AG04450 (cell line): Measurements from ENCODE around the gene MIAT. TPM values are rescaled to one million over a fixed set of nuclear protein-coding genes. Genes with fewer than 3 reads are reported as not detected.
A peak's percentile ranks its signal among the peaks of the same experiment; 100 is the strongest.

ENCODE experiments used
- CTCF ChIA-PET: fragments of 300-600, 350-600 bp; formaldehyde crosslinking; extraction: SDS; loops from one replicate; lab custom pipeline; 2022; ENCODE audit warnings: antibody characterized with exemption, inconsistent platforms; lab: Charles Lee
- POLR2A ChIA-PET: fragments of 350-600 bp; formaldehyde crosslinking; extraction: SDS; loops from one replicate; lab custom pipeline; 2021; ENCODE audit warnings: antibody characterized with exemption, inconsistent platforms; lab: Yijun Ruan, JAX
- DNase-seq: peaks from one replicate; pipeline ENCODE4 v3.0.0-alpha.2; 2011; ENCODE audit warnings: low read depth, low spot score
- H3K27ac ChIP-seq: one replicate; pipeline ENCODE4 v1.5.1; 2012; ENCODE audit warnings: low read depth, low read length, control low read depth
- H3K27me3 ChIP-seq: one replicate; pipeline ENCODE4 v1.6.0; 2012; ENCODE audit warnings: low read length; ENCODE audit not compliant: control insufficient read depth, insufficient read depth
- H3K4me3 ChIP-seq: 2 replicates; pipeline ENCODE4 v1.5.1; 2011; ENCODE audit warnings: mild to moderate bottlenecking, low read depth, low read length, control low read depth
- H3K9me3 ChIP-seq: 2 replicates; pipeline ENCODE4 v1.5.1; 2012; ENCODE audit warnings: low read length; ENCODE audit not compliant: control insufficient read depth, insufficient read depth
- polyA plus RNA-seq: library from polyadenylated mRNA; depleted of rRNA; stranded (reverse); fragments of >200 nt; gene quantifications from 2 replicates; pipeline ENCODE4 v1.2.3, GENCODE V29; 2011
- TF ChIP-seq, protein P1 (sequence below): IDR thresholded peaks from 2 replicates; pipeline ENCODE4 v1.5.1; 2011; ENCODE audit warnings: low read depth, low read length, control low read depth, inconsistent platforms

MIAT gene
- polyA plus RNA-seq, 1 experiment, result 7.8 TPM

- TF ChIP-seq, protein P1, sequence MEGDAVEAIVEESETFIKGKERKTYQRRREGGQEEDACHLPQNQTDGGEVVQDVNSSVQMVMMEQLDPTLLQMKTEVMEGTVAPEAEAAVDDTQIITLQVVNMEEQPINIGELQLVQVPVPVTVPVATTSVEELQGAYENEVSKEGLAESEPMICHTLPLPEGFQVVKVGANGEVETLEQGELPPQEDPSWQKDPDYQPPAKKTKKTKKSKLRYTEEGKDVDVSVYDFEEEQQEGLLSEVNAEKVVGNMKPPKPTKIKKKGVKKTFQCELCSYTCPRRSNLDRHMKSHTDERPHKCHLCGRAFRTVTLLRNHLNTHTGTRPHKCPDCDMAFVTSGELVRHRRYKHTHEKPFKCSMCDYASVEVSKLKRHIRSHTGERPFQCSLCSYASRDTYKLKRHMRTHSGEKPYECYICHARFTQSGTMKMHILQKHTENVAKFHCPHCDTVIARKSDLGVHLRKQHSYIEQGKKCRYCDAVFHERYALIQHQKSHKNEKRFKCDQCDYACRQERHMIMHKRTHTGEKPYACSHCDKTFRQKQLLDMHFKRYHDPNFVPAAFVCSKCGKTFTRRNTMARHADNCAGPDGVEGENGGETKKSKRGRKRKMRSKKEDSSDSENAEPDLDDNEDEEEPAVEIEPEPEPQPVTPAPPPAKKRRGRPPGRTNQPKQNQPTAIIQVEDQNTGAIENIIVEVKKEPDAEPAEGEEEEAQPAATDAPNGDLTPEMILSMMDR, result no peak
- CTCF ChIA-PET, result interaction anchor here (0.7 to 3.1 kb wide), 4 partner anchors 9 to 1213 kb away, joined by 3 to 15 read pairs (median 9); no protein-coding TSS in a partner anchor
- Histone ChIP-seq H3K4me3 (peak overlapping the region; percentile 13; the same call in 1 of the 2 replicates), H3K9me3 (peaks cover 3% of the 10 kb centered on the region; the same call in 1 of the 2 replicates), H3K27me3 (no peaks in the 10 kb centered on the region), H3K27ac (no peak overlapping the region)
- POLR2A ChIA-PET, result no interaction called here
- no peak for DNase-seq
Observed at GRCh38 chr22:26674211-26675190, 17.1 kb downstream of the MIAT start.

- Histone ChIP-seq H3K4me3 (no peak overlapping the region), H3K27ac (no peak overlapping the region), H3K27me3 (no peaks in the 10 kb centered on the region), H3K9me3 (peaks cover 3% of the 10 kb centered on the region; the same call in 1 of the 2 replicates)
- CTCF ChIA-PET, result interaction anchor here (2.8 kb wide), 1 partner anchor 11 kb away, joined by 11 read pairs; no protein-coding TSS in a partner anchor
- TF ChIP-seq, protein P1, result no peak
- POLR2A ChIA-PET, result no interaction called here
- no peak for DNase-seq
Observed at GRCh38 chr22:26675687-26676268, 18.4 kb downstream of the MIAT start.

GRCh38 chr22:26677217-26677616, 19.8 kb downstream of the MIAT start:
- no peak for DNase-seq
- peaks cover 5% of the 10 kb centered on the region; the same call in 1 of the 2 replicates for H3K9me3 ChIP-seq
- H3K27ac ChIP-seq, result no peak overlapping the region
- POLR2A ChIA-PET, result no interaction called here
- no peak overlapping the region for H3K4me3 ChIP-seq
- CTCF ChIA-PET, result no interaction called here
- TF ChIP-seq, protein P1, result no peak
- H3K27me3 ChIP-seq, result no peaks in the 10 kb centered on the region

GRCh38 chr22:26679003-26679629, 21.7 kb downstream of the MIAT start:
- Histone ChIP-seq H3K27me3 (no peaks in the 10 kb centered on the region), H3K9me3 (peaks cover 3% of the 10 kb centered on the region; the same call in 1 of the 2 replicates), H3K4me3 (no peak overlapping the region), H3K27ac (no peak overlapping the region)
- TF ChIP-seq, protein P1, result peak; percentile 96
- ChIA-PET POLR2A (no interaction called here), CTCF (interaction anchor here (0.5 to 2.3 kb wide), 20 partner anchors 9 to 1331 kb away, joined by 3 to 12 read pairs (median 3); partner anchors contain the start of gene MIAT)
- peak; percentile 46 for DNase-seq
